HG02981 (cell line): ENCODE data around the gene AP3S1.
"Not testable (repeated sequence)": the region's sequence is repeated elsewhere in the genome, so short reads cannot be mapped to it uniquely, and the experiment has no call there.

ENCODE experiments used
- ATAC-seq: cut with Tn5 transposase; IDR thresholded peaks from one replicate; pipeline ENCODE4 v1.9.1; 2021; ENCODE audit warnings: mild to moderate bottlenecking, moderate library complexity; ENCODE audit not compliant: unreplicated experiment

The AP3S1 gene

DNA sequence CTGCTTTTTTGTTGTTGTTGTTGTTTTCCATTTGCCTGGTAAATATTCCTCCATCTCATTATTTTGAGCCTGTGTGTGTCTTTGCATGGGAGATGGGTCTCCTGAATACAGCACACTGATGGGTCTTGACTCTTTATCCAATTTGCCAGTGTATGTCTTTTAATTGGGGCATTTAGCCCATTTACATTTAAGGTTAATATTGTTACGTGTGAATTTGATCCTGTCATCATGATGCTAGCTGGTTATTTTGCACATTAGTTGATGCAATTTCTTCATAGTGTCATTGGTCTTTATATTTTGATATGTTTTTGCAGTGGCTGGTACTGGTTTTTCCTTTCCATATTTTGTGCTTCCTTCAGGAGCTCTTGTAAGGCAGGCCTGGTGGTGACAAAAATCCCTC is 16.8 kb upstream of the AP3S1 start:
- not testable (repeated sequence) for ATAC-seq

- no peak for ATAC-seq
Observed at GRCh38 chr5:115825948-115826347, 15.8 kb upstream of the AP3S1 start.

- ATAC-seq: no peak
Observed at GRCh38 chr5:115829913-115830312, 11.8 kb upstream of the AP3S1 start.

DNA sequence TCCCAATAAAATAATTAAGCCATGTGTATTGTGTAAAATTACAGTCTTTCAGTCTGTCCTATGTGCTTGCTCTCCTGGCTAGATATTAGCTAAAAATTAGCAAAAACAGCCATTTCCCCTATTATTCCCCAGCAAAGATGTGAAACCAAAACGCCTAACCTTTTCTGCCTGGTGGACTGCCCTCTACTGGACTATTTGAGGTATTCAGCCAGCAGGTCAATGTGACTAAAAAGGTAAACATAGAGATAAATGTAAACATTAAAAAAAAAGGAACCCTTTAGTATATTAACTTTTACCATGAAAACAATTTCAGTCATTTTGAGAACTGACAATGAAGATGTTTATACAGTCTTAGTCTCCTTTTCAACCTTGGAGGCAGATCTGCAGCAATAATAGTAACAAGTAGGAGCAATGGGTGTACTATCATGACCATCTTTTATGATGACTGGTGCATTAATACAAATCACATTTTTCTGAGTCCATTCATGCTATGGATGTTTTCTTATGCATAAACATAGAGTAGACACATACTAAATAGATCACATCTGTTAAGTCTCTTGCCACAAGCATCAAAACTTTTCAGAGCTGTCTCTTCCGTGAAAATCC is 10.5 kb upstream of the AP3S1 start:
- ATAC-seq: peak; percentile 73

GRCh38 chr5:115835481-115835880 is 6.3 kb upstream of the AP3S1 start:
- ATAC-seq: no peak

DNA sequence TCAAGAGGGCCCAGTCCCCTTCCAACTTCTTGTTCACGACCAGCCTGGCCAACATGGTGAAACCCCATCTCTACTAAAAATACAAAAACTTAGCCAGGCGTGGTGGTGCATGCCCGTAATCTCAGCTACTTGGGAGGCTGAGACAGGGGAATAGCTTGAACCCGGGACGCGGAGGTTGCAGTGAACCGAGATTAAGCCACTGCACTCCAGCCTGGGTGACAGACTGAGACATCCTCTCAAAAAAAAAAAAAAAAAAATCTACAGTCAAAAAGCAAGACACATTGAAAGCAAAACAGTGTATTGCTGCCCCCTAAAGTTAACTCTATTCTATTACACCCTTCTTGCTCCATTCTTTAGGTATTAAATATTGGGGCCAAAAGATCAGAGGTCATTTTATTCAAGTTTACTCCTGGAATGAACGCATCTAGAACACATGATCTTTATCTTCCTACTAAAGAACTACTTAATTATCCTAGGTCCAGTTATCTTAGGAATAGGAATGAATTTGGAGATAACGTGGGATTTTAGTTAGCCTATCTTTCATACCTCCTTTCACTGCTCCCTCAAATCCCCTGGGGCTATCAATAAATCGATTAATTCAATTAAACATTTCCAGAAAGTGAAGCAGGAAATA is 2.7 kb upstream of the AP3S1 start:
- ATAC-seq: peak; percentile 17

GRCh38 chr5:115840873-115841272 is 862 bp upstream of the AP3S1 start:
- no peak for ATAC-seq

GRCh38 chr5:115842089-115842935 is 577 bp downstream of the AP3S1 start:
- ATAC-seq: peak; percentile 30

DNA sequence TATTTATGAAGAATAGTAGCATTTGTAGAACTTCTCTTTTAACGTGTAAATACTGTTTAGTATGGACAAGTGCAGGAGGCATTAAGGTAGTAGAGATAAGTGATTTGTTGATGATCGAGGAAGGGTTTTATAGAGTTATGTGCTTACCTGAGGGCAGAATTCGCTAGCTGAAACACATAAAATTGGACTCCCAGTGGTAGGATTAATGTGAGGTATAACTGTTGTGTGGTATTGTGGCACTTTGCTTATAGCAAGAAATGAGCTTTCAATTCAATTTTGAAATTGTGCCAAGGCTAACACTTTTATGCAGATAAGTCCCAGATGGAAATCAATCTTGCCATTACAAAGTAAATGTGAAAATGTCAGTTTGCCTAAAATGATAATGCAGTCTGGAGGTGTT is 1.2 kb downstream of the AP3S1 start:
- ATAC-seq: no peak

DNA sequence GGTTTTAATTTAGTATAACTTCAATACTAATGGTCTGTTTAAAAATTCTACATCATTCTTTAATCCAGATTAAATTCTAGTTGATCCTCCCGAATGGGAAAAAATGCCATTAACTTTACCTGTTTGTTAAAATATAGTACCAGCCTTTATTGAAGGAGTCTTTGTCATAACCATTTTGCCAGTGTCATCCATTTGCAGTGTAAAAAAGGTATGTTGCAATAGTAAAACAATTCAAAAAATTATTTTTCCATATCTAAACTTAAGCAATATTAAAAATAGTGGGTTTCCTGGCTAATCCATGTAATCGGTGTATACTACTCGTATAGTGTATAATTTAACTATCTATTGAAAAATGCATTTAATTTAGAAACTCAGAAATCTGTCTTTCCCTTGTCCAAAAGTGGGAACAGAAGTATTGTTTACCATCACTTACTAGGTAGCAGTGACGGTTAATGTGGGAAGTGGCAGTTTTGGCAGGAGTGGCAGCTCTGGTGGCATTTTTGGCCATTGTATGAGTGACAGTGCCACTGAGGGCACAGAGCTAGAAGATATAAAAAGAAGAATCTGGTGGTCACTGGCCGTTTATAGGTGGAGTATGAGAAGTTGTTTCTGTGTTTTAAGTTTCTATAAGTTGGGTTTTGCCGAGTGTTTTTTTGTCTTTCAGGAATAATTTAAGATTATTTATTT is 1.9 kb downstream of the AP3S1 start:
- ATAC-seq: no peak

GRCh38 chr5:115844321-115844817 is 2.6 kb downstream of the AP3S1 start:
- ATAC-seq: no peak

- ATAC-seq: no peak
Observed at GRCh38 chr5:115847290-115847689, 5.6 kb downstream of the AP3S1 start.

GRCh38 chr5:115849258-115849798 is 7.6 kb downstream of the AP3S1 start:
- no peak for ATAC-seq

DNA sequence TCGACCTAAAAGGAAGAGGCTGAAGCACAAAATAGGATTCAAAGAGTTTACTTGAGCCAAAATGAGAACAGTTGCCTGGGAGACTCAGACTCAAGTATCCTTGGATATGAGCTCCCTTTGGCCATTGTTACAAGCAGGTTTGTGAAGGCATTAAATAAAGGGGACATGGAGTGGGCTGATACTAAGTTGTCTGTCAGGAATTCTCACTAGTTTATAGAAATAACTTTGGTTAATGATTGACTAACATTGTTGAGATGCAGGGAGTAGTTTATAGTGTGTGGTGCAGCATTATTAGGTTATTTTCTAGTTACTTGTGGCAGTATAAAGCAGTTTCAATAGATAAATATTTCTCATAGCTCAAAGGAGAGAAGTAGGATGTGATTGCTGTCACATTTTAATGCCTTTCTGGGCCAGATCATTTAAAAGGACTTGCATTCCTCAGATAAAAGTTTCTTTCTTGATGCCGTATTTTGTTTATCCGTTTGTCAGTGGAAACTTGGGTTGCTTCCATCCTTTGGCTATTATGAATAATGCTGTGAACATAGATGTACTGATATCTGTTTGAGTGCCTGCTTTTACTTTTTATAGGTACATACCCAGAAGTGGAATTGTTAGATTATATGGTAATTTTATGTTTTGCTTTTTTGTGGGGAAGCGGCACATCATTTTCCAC is 9.1 kb downstream of the AP3S1 start:
- no peak for ATAC-seq

- no peak for ATAC-seq
Observed at GRCh38 chr5:115854139-115854538, 12.4 kb downstream of the AP3S1 start.

DNA sequence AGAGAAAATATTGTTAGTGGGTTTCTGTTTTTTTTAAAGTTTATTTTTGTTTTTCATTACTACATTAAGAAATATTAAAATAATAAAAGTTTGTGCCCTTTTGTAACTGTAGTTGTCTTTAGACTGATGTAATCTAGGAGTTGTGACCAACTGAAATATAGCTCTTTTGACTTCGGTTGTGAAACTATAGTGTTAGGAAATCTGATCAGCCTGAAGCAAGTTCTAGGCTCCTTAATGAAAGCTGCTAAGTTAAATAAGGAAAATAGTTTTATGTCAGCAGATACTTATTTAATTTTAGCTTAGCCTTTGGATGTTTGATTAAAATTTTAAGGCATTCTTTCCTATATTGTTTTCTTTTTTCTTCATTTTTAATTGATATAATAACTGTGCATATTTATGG is 14.2 kb downstream of the AP3S1 start:
- no peak for ATAC-seq

DNA sequence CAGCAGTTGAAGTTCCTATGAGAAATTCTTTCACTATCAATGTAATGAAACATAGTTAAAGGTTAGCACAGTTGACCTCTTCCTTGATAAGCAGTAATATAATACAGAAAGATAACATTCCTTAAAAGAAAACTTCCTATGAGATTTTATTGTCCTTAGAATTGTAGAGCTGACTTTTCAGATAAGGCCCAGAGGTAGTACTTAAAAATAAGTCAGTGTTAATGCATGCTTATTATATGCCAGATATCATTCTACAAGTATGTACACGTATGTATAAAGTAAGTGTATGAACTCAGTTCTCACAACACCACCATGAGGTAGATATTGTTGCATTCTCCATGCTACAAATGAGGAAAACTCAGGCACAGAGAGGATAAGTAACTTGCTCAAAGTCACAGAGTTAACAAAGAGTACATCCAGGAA is 15.3 kb downstream of the AP3S1 start:
- no peak for ATAC-seq

- ATAC-seq: no peak
Observed at GRCh38 chr5:115857626-115858349, 16.1 kb downstream of the AP3S1 start.

GRCh38 chr5:115858396-115858795 is 16.7 kb downstream of the AP3S1 start:
- ATAC-seq: no peak

DNA sequence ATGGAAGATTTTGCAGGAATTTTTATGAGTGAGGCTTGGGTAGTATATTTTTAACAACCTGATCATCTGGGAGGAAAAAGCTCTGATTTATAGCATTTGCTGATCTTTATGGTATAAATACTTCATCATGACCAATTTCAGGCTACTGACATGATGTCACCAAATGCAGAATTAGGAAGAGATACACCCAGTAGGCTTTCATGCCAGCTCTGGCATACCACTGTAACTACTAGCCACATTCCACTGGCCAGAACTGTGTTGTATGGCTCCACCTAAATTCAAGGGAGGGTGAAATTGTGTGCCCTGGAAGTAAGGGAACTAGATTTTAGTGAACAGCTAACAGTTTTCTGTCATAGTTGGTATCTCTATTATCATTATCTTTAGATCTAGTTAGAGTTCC is 17.6 kb downstream of the AP3S1 start:
- ATAC-seq: no peak
